HepG2 (cell line): ENCODE results near the gene CCDC7. TPM values are rescaled to one million over a fixed set of nuclear protein-coding genes. Genes with fewer than 3 reads are reported as not detected.
"Not testable (repeated sequence)": the region's sequence is repeated elsewhere in the genome, so short reads cannot be mapped to it uniquely, and the experiment has no call there.

Source experiments
- ATAC-seq: fragments of 200-7000 bp; cut with Tn5 transposase; 3 replicates; pipeline ENCODE4 v1.9.1; 2020; ENCODE audit warnings: mild to moderate bottlenecking, moderate library complexity
- BruUV-seq: library from RNA; stranded (reverse); fragments of 400-500 nt; replicated peaks from 2 replicates; lab custom pipeline; 2021; lab: Mats Ljungman, UMichigan
- CTCF ChIA-PET: fragments of 300-600 bp; formaldehyde crosslinking; extraction: SDS; loops from one replicate; lab custom pipeline; 2021; ENCODE audit warnings: low total read pairs, inconsistent platforms, low intra/inter-chr PET ratio; lab: Yijun Ruan, JAX
- POLR2A ChIA-PET: fragments of 350-600 bp; sonication (Branson Sonifier 250); formaldehyde crosslinking; loops from one replicate; lab custom pipeline; 2020; ENCODE audit warnings: antibody characterized with exemption, inconsistent platforms; lab: Yijun Ruan, JAX
- DNase-seq: peaks from one replicate; pipeline ENCODE4 v3.0.0-alpha.2; 2015; ENCODE audit warnings: low spot score
- FAIRE-seq: peaks from 3 replicates; lab custom pipeline; 2011; peaks lifted over from hg19 to GRCh38; lab: Jason Lieb, UNC
- H2AFZ ChIP-seq: one replicate; pipeline ENCODE4 v1.6.1; 2011; ENCODE audit warnings: low read length, inconsistent platforms
- H3K27ac ChIP-seq: fragments of 300-600 bp; 3 replicates; pipeline ENCODE4 v1.8.0; 2011; ENCODE audit warnings: mixed run types, mild to moderate bottlenecking, mixed read lengths, low read length, inconsistent platforms; ENCODE audit not compliant: insufficient read depth; ENCODE audit errors: extremely low read length
- H3K27me3 ChIP-seq, 2 experiments: fragments of 200-600 bp in 1 of 2; 2 replicates in 1 of 2; 3 replicates in 1 of 2; pipeline versions ENCODE4 v1.6.0 to v1.8.0; 2011; ENCODE audit warnings: low read length in 2 of 2, mild to moderate bottlenecking in 2 of 2, moderate library complexity in 2 of 2, inconsistent platforms in 1 of 2; ENCODE audit not compliant: insufficient read depth in 2 of 2, control insufficient read depth in 1 of 2
- H3K36me3 ChIP-seq, 2 experiments: fragments of 200-600 bp in 1 of 2; replicated peaks in 1 of 2; 2 replicates in 1 of 2; 3 replicates in 1 of 2; pipeline versions ENCODE4 v1.5.1 to v1.8.0; 2011; ENCODE audit warnings: low read length in 2 of 2, inconsistent platforms in 1 of 2; ENCODE audit not compliant: insufficient read depth in 2 of 2, control insufficient read depth in 1 of 2
- H3K4me1 ChIP-seq: 2 replicates; pipeline ENCODE4 v1.5.1; 2012; ENCODE audit warnings: low read length, inconsistent platforms; ENCODE audit not compliant: insufficient read depth
- H3K4me2 ChIP-seq: 2 replicates; pipeline ENCODE4 v1.6.0; 2011; ENCODE audit warnings: low read depth, low read length, inconsistent platforms
- H3K4me3 ChIP-seq, 3 experiments: fragments of 200-600 bp in 1 of 3; sonication (generic), shearing (Covaris generic) in 1 of 3; replicated peaks in 1 of 3; 2 replicates each; pipeline ENCODE4 v1.5.1; 2011 to 2016; ENCODE audit warnings: low read length in 3 of 3, inconsistent platforms in 2 of 3, low read depth in 2 of 3, mild to moderate bottlenecking in 2 of 3, control low read depth in 1 of 3, mixed read lengths in 1 of 3; ENCODE audit not compliant: insufficient read depth in 1 of 3
- H3K79me2 ChIP-seq: one replicate; pipeline ENCODE4 v1.6.1; 2011; ENCODE audit warnings: low read length, inconsistent platforms; ENCODE audit not compliant: insufficient read depth
- H3K9ac ChIP-seq: 2 replicates; pipeline ENCODE4 v1.6.0; 2011; ENCODE audit warnings: mild to moderate bottlenecking, low read depth, low read length, inconsistent platforms; ENCODE audit not compliant: insufficient read depth
- H3K9me3 ChIP-seq: 2 replicates; pipeline ENCODE4 v1.5.1; 2012; ENCODE audit warnings: mild to moderate bottlenecking, low read length
- H4K20me1 ChIP-seq: 2 replicates; pipeline ENCODE4 v1.6.0; 2011; ENCODE audit warnings: inconsistent platforms, mild to moderate bottlenecking, low read length, moderate library complexity; ENCODE audit not compliant: insufficient read depth
- DNMT3B ChIP-seq: conservative IDR thresholded peaks from 2 replicates; pipeline ENCODE4 v1.6.1; 2016; ENCODE audit warnings: missing biosample characterization, control low read depth
- E2F2 ChIP-seq: sonication (generic); formaldehyde crosslinking; IDR thresholded peaks from 2 replicates; pipeline ENCODE4 v1.4.0; 2020; ENCODE audit warnings: missing genetic modification reagents, borderline replicate concordance
- GATAD1 ChIP-seq: IDR thresholded peaks from 2 replicates; pipeline ENCODE4 v1.6.1; 2016; ENCODE audit warnings: missing genetic modification reagents, missing compliant biosample characterization
- GPN1 ChIP-seq: sonication (generic); formaldehyde crosslinking; IDR thresholded peaks from 2 replicates; pipeline ENCODE4 v1.5.1; 2020; ENCODE audit warnings: missing genetic modification reagents, borderline replicate concordance
- GTF2F1 ChIP-seq: fragments of 150-350 bp; IDR thresholded peaks from 2 replicates; pipeline ENCODE4 v1.6.1; 2014; ENCODE audit warnings: low read length
- KAT8 ChIP-seq: IDR thresholded peaks from 2 replicates; pipeline ENCODE4 v1.6.1; 2016; ENCODE audit warnings: missing genetic modification reagents, missing compliant biosample characterization
- RBM39 ChIP-seq: fragments of 200-400 bp; formaldehyde crosslinking; IDR thresholded peaks from one replicate; pipeline ENCODE4 v1.6.1; 2018; ENCODE audit warnings: antibody characterized with exemption, mild to moderate bottlenecking, low read depth, low read length; ENCODE audit not compliant: poor library complexity, severe bottlenecking
- RFXANK ChIP-seq: IDR thresholded peaks from 2 replicates; pipeline ENCODE4 v1.6.1; 2016
- TFDP2 ChIP-seq: sonication (generic); formaldehyde crosslinking; IDR thresholded peaks from 2 replicates; pipeline ENCODE4 v1.4.0; 2020; ENCODE audit warnings: missing genetic modification reagents
- ZGPAT ChIP-seq: IDR thresholded peaks from 2 replicates; pipeline ENCODE4 v1.6.1; 2016; ENCODE audit warnings: mild to moderate bottlenecking
- ZNF607 ChIP-seq: sonication (generic); formaldehyde crosslinking; IDR thresholded peaks from 2 replicates; pipeline ENCODE4 v1.5.1; 2020; ENCODE audit warnings: missing genetic modification reagents, mild to moderate bottlenecking, borderline replicate concordance
- ZNF781 ChIP-seq: sonication (generic); formaldehyde crosslinking; IDR thresholded peaks from 2 replicates; pipeline ENCODE4 v1.5.1; 2020; ENCODE audit warnings: borderline replicate concordance, mild to moderate bottlenecking, missing genetic modification reagents; ENCODE audit errors: not compliant biosample characterization
- WGBS: methylation state at CpG from one replicate; pipeline ENCODE4 v1.1.6; 2017; ENCODE audit warnings: low lambda C conversion rate; 5-methylcytosine and 5-hydroxymethylcytosine counted together
- in situ Hi-C: cut with HindIII; loops from 2 replicates; pipeline ENCODE4 v1.10.0; 2017; ENCODE audit warnings: low pct_unique_long_range_greater_than_20kb; ENCODE audit not compliant: extremely low pct_ligation_motif_present
- intact Hi-C: fragments of 100-400 bp; cut with micrococcal nuclease; formaldehyde crosslinking; loops from one replicate; pipeline ENCODE4 v1.10.0; 2022; ENCODE audit not compliant: unreplicated experiment
- polyA plus RNA-seq, 8 experiments: library from polyadenylated mRNA; depleted of rRNA in 3 of 8; stranded (reverse) in 7 of 8; unstranded in 1 of 8; fragments of >200 nt; fragmentation: Illumina TruSeq in 4 of 8; extraction: Trizol in 4 of 8; gene quantifications; 2 replicates each; pipeline versions ENCODE4 v1.2.1 to v1.2.3, GENCODE V29; 2011 to 2016; ENCODE audit warnings: low read depth in 4 of 8, missing spikeins in 1 of 8, mixed read lengths in 1 of 8; ENCODE audit not compliant: insufficient read depth in 1 of 8
- total RNA-seq, 5 experiments: library from RNA; depleted of rRNA; stranded (reverse); fragments of >200 nt; fragmentation: Illumina TruSeq; extraction: Trizol; gene quantifications; 2 replicates each; pipeline ENCODE4 v1.2.3, GENCODE V29; 2016; ENCODE audit warnings: low read depth in 1 of 5

The CCDC7 gene
- total and polyA plus RNA-seq, 2 of the 13 experiments (the other 11 are each of a cell fraction or from before 2014, with no cell fraction given): 0.40 to 1.8 TPM

GRCh38 chr10:32610543-32610942 is 164.6 kb downstream of the CCDC7 start:
- H3K4me2 ChIP-seq, H3K4me1 ChIP-seq, H3K27me3 ChIP-seq, BruUV-seq, in situ Hi-C loops, H3K79me2 ChIP-seq, H3K9me3 ChIP-seq, H3K9ac ChIP-seq, CTCF ChIA-PET, POLR2A ChIA-PET, DNase-seq, H2AFZ ChIP-seq, H3K36me3 ChIP-seq, FAIRE-seq, intact Hi-C loops, H4K20me1 ChIP-seq, ATAC-seq, H3K4me3 ChIP-seq, H3K27ac ChIP-seq: not testable (repeated sequence)
- 98% methylated on average over 2 of the region's 2 CpGs for WGBS

- Histone ChIP-seq H3K9ac (no peak overlapping the region), H3K36me3 (no peaks in the 10 kb centered on the region), H3K79me2 (no peaks in the 10 kb centered on the region), H3K9me3 (no peaks in the 10 kb centered on the region), H4K20me1 (no peaks in the 10 kb centered on the region), H3K27me3 (no peaks in the 10 kb centered on the region), H3K27ac (no peak overlapping the region), H2AFZ (no peak overlapping the region), H3K4me3 (no peak overlapping the region), H3K4me2 (no peak overlapping the region), H3K4me1 (no peaks in the 10 kb centered on the region)
- ATAC-seq (no peak), FAIRE-seq (no peak), DNase-seq (no peak)
- CTCF ChIA-PET: no interaction called here
- intact Hi-C loops: no loop called here
- BruUV-seq: no TSS peak
- TF ChIP-seq ZNF781: no peak
- no peak for TF ChIP-seq ZNF607
- TF ChIP-seq RBM39: no peak
- no peak for TF ChIP-seq GPN1
- no peak for TF ChIP-seq TFDP2 (CRISPR knock-in tag)
- TF ChIP-seq ZGPAT: no peak
- no peak for TF ChIP-seq DNMT3B (CRISPR knock-in tag)
- no peak for TF ChIP-seq GTF2F1
- TF ChIP-seq KAT8 (CRISPR knock-in tag): no peak
- no peak for TF ChIP-seq GATAD1 (CRISPR knock-in tag)
- TF ChIP-seq RFXANK: no peak
- TF ChIP-seq E2F2 (CRISPR knock-in tag): no peak
- POLR2A ChIA-PET: no interaction called here
- 0% methylated on average over 2 of the region's 2 CpGs for WGBS
- in situ Hi-C loops: no loop called here
Observed at GRCh38 chr10:32616438-32616837, 170.5 kb downstream of the CCDC7 start.
